ENCODE data around the gene CARNS1. TPM values are rescaled to one million over a fixed set of nuclear protein-coding genes. Genes with fewer than 3 reads are reported as not detected.

Gene CARNS1
- polyA plus RNA-seq, 1 experiment: 0.12 TPM

- ChIA-PET POLR2A (no interaction called here), CTCF (no interaction called here)
- Histone ChIP-seq H3K36me3 (ENCODE audit: control insufficient read depth, insufficient read depth, low read length) (no peaks in the 10 kb centered on the region), H3K4me3 (ENCODE audit: low read depth, low read length) (no peak overlapping the region), H3K27me3 (ENCODE audit: control insufficient read depth, insufficient read depth, low read length) (no peaks in the 10 kb centered on the region)
- TF ChIP-seq CTCF (IDR thresholded peaks at IDR 0.05; ENCODE audit: insufficient read depth, low read depth, low read length): no peak
- DNase-seq (ENCODE audit: low read depth): no peak
These were observed 33.8 kb downstream of the CARNS1 start for GRCh38 chr11:67449116-67449844.

- no peaks in the 10 kb centered on the region for H3K36me3 ChIP-seq (ENCODE audit: control insufficient read depth, insufficient read depth, low read length)
- H3K4me3 ChIP-seq (ENCODE audit: low read depth, low read length): no peak overlapping the region
- no peaks in the 10 kb centered on the region for H3K27me3 ChIP-seq (ENCODE audit: control insufficient read depth, insufficient read depth, low read length)
- ChIA-PET POLR2A (no interaction called here), CTCF (interaction anchor here (1.4 to 1.7 kb wide), 2 partner anchors 23 to 49 kb away, joined by 3 to 6 read pairs; partner anchors contain the start of genes PPP1CA and RPS6KB2)
- TF ChIP-seq CTCF (IDR thresholded peaks at IDR 0.05; ENCODE audit: insufficient read depth, low read depth, low read length): no peak
- no peak for DNase-seq (ENCODE audit: low read depth)
These were observed 35.5 kb downstream of the CARNS1 start for GRCh38 chr11:67450796-67451657.

GRCh38 chr11:67451658-67451976 is 36.1 kb downstream of the CARNS1 start:
- TF ChIP-seq CTCF (IDR thresholded peaks at IDR 0.05; ENCODE audit: insufficient read depth, low read depth, low read length): no peak
- H3K4me3 ChIP-seq (ENCODE audit: low read depth, low read length): no peak overlapping the region
- no peak for DNase-seq (ENCODE audit: low read depth)
- POLR2A ChIA-PET: no interaction called here
- CTCF ChIA-PET: interaction anchor here (1.4 to 1.7 kb wide), 2 partner anchors 23 to 50 kb away, joined by 3 to 6 read pairs; partner anchors contain the start of genes PPP1CA and RPS6KB2
- no peaks in the 10 kb centered on the region for H3K27me3 ChIP-seq (ENCODE audit: control insufficient read depth, insufficient read depth, low read length)
- no peaks in the 10 kb centered on the region for H3K36me3 ChIP-seq (ENCODE audit: control insufficient read depth, insufficient read depth, low read length)

- no peak within 1 kb of the TSS for H3K4me3 ChIP-seq (ENCODE audit: low read depth, low read length)
- CTCF ChIA-PET: interaction anchor here (1.4 to 1.7 kb wide), 2 partner anchors 24 to 51 kb away, joined by 3 to 6 read pairs; partner anchors contain the start of genes PPP1CA and RPS6KB2
- POLR2A ChIA-PET: no interaction called here
These were observed 36.9 kb downstream of the CARNS1 start, which contains the start of gene GPR152 for GRCh38 chr11:67452141-67452952. Gene GPR152, minus strand, starts transcription at chr11:67452729. Its CDS starts 5 bp downstream, at chr11:67452724.

More at GRCh38 chr11:67452141-67452952, 36.9 kb downstream of the CARNS1 start, which contains the start of gene GPR152:
- Histone ChIP-seq H3K27me3 (ENCODE audit: control insufficient read depth, insufficient read depth, low read length) (no peaks in the 10 kb centered on the region), H3K36me3 (ENCODE audit: control insufficient read depth, insufficient read depth, low read length) (no peaks in the 10 kb centered on the region)
- no peak for TF ChIP-seq CTCF (IDR thresholded peaks at IDR 0.05; ENCODE audit: insufficient read depth, low read depth, low read length)
- no peak for DNase-seq (ENCODE audit: low read depth)
